Activated CD4-positive, alpha-beta memory T cell treated with anti-CD3 and anti-CD28 coated beads, Interleukin-2, amount 10 ng/mL, durations not matched to agents 7 days and 5 days (primary cell): Measurements from ENCODE around the gene CDH4. TPM values are rescaled to one million over a fixed set of nuclear protein-coding genes. Genes with fewer than 3 reads are reported as not detected.

Experiments
- CTCF ChIA-PET: fragments of 350-600 bp; sonication (Branson Sonifier 250); formaldehyde crosslinking; loops from one replicate; lab custom pipeline; 2021; ENCODE audit warnings: antibody characterized with exemption, inconsistent platforms; lab: Charles Lee
- POLR2A ChIA-PET: fragments of 350-600 bp; sonication (Branson Sonifier 250); formaldehyde crosslinking; loops from one replicate; lab custom pipeline; 2021; ENCODE audit warnings: antibody characterized with exemption; lab: Charles Lee
- DNase-seq: peaks from one replicate; pipeline ENCODE4 v3.0.0-alpha.2; 2020
- H3K27ac Mint-ChIP-seq: one replicate; pipeline ENCODE4 v1.8.0; 2021; ENCODE audit warnings: mild to moderate bottlenecking, mixed read lengths
- H3K27me3 Mint-ChIP-seq: one replicate; pipeline ENCODE4 v1.8.0; 2021; ENCODE audit warnings: mixed read lengths
- H3K36me3 Mint-ChIP-seq: one replicate; pipeline ENCODE4 v1.8.0; 2021; ENCODE audit warnings: low read depth, mixed read lengths
- H3K4me1 Mint-ChIP-seq: one replicate; pipeline ENCODE4 v1.8.0; 2021; ENCODE audit warnings: mixed read lengths
- H3K4me3 Mint-ChIP-seq: one replicate; pipeline ENCODE4 v1.8.0; 2021; ENCODE audit warnings: mild to moderate bottlenecking, mixed read lengths
- H3K9me3 Mint-ChIP-seq: one replicate; pipeline ENCODE4 v1.8.0; 2021; ENCODE audit warnings: mixed read lengths
- total RNA-seq, 2 experiments: library from RNA; stranded (reverse); gene quantifications; one replicate each; pipeline ENCODE4 v1.2.3, GENCODE V29; 2021

CDH4 gene
- total RNA-seq, 2 experiments from 2014 or later, result 0.15 to 0.20 TPM

DNA sequence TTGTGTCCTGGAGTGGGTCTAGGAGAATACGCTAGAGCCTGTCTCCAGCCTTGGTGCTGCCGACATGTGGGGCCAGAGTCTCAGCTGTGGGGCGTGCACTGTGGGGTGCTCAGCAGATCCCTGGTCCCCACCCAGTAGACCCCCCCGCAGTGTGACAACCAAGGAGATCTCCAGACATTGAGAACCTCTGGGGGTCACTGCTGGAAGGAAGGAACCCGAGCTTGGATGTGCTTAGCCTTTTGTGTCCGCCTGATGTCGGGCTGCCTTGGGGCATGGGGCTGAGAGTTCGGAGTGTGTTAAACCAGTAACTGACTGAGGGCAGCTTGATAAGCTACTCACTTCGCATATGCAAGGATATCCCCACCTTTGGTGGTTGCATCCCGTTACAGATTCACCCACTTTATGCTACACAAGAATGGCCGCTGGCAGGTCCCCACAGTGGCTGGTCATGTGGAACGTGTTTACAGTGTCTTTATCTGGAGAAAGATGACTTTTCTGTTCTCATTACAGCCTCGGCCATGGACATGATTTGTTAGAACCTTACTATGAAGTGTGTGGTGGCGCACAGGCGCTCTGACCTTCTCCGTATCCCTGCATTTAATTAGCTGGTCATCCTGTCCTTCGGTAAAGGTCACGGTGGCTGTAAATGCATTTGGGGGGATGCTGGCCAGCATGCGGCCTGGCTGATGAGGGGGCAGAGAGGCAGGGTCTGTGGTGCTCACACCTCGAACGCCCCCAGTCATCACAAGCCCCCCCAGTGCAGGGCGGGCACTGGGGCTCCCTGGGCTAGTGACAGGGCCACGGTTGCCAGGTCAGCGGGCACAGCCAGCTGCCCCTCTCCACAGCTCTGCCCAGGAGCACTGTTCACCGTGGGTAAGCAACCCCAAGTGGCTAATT is 446.8 kb downstream of the CDH4 start:
- H3K4me1 Mint-ChIP-seq, result no peaks in the 10 kb centered on the region
- no peak overlapping the region for H3K27ac Mint-ChIP-seq
- POLR2A ChIA-PET, result no interaction called here
- no peaks in the 10 kb centered on the region for H3K27me3 Mint-ChIP-seq
- CTCF ChIA-PET, result no interaction called here
- no peaks in the 10 kb centered on the region for H3K9me3 Mint-ChIP-seq
- H3K4me3 Mint-ChIP-seq, result no peak overlapping the region
- DNase-seq, result no peak
- H3K36me3 Mint-ChIP-seq, result no peaks in the 10 kb centered on the region

DNA sequence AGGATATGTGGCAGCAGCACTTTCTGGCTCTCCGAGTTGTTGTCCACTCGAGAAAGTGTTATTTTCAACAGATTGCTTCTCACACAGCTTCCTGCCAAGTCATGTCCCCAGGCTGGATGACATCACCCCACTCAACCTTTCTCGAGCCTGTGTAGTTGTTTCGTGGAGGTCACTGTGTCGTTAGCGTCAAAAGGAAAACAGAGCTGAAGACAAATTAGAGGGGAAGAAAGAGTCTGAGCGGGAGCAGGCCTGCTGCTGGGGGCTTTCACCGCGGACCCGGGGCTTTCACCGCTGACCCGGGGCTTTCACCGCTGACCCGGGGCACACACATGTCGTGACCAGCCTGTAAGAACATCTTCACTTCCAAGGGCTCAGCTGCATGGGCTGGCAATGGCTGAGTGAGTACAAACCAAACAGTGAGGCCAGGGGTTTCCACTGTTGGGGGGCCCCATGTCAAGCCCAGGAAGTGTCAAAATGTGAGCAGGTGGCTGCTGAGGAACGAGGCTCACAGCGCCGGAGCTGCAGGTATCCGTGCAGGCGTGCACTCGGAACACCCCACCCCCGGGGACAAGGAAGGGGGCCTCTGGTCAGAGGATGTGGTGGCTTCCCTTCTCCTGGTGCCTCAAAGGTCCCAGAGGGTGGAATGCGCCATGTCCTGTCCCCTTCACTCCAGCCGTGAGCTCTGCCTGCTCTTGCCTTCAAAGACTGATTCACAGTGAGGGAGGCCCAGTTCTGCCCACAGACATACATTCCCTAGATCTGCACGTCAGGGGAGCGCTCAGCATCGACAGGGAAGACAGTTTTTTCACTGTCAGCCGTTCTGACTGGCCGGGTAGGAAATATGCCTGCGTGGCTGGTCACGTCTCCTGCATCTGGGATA is 447.7 kb downstream of the CDH4 start:
- H3K4me3 Mint-ChIP-seq, result no peak overlapping the region
- ChIA-PET POLR2A (no interaction called here), CTCF (no interaction called here)
- no peaks in the 10 kb centered on the region for H3K27me3 Mint-ChIP-seq
- H3K4me1 Mint-ChIP-seq, result no peaks in the 10 kb centered on the region
- no peaks in the 10 kb centered on the region for H3K36me3 Mint-ChIP-seq
- no peak overlapping the region for H3K27ac Mint-ChIP-seq
- no peaks in the 10 kb centered on the region for H3K9me3 Mint-ChIP-seq
- no peak for DNase-seq

DNA sequence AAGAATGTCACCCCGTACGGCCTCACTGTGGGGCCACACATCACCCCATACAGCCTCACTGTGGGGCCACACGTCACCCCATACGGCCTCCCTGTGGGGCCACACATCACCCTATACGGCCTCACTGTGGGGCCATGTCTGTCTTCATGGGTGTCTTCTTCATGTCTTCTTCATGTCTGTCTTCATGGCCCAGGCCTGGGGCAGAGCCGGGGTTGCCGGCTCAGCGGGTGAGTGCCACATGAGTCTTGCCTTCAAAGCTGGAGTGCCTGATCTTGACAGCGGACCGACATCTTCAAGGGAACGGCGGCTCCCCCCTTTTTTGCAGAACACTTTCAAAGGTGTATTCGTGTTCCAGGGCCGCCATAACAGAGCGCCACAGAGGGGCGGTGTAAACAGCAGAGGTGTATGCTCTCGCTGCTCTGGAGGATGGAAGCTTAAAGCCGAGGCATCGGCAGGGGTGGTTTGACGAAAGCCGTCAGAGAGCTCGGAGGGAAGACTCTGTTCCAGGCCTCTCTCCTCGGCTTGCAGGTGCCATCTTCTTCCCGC is 448.6 kb downstream of the CDH4 start:
- no peak overlapping the region for H3K4me3 Mint-ChIP-seq
- POLR2A ChIA-PET, result no interaction called here

DNA sequence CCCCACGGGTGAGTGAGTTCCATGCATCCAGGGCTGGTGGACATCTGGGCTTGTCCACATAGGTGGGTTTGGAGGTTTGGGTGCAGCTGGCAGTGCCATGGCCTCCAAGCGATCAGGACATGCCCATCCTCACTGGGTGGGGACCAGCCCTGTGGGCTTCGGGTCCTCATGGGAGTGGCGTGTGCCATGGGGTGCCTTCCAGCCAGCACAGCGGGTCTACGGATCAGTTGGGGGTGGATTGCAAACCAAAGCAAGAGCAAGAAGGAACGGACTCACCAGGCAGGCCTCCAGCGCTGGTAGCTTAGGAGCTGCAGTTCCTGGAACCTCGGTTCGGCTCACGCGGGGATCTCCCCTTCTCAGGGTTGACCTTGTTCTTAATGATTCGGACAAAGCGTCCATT is 449.3 kb downstream of the CDH4 start:
- ChIA-PET CTCF (no interaction called here), POLR2A (no interaction called here)
- Mint-ChIP-seq H3K9me3 (no peaks in the 10 kb centered on the region), H3K27ac (no peak overlapping the region), H3K36me3 (no peaks in the 10 kb centered on the region), H3K27me3 (no peaks in the 10 kb centered on the region), H3K4me1 (no peaks in the 10 kb centered on the region), H3K4me3 (no peak overlapping the region)
- DNase-seq, result no peak

More for the DNA sequence above, 448.6 kb downstream of the CDH4 start:
- no peak for DNase-seq
- H3K27me3 Mint-ChIP-seq, result no peaks in the 10 kb centered on the region
- no peaks in the 10 kb centered on the region for H3K4me1 Mint-ChIP-seq
- H3K9me3 Mint-ChIP-seq, result no peaks in the 10 kb centered on the region
- H3K27ac Mint-ChIP-seq, result no peak overlapping the region
- CTCF ChIA-PET, result no interaction called here
- no peaks in the 10 kb centered on the region for H3K36me3 Mint-ChIP-seq

DNA sequence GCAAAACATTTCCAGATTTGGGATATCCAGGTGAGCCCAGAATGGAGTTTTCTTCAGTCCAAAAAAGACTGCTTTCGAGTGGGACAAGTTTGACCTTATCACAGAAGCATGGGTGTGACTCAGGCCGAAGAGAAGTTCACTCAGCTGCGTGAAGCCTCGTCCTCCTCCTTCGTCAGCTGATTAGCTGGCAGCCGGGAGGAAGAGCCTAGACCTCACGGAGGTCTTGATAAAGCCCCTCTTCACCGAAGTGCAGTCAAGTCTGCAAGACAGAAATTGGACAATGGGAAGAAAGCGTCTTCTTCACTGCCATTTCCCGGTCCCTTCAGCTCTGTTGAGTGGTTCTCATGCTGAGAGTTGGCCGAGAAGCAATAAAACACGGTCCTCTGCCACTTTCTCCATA is 449.7 kb downstream of the CDH4 start:
- no peak for DNase-seq
- Mint-ChIP-seq H3K36me3 (no peaks in the 10 kb centered on the region), H3K4me1 (no peaks in the 10 kb centered on the region)

DNA sequence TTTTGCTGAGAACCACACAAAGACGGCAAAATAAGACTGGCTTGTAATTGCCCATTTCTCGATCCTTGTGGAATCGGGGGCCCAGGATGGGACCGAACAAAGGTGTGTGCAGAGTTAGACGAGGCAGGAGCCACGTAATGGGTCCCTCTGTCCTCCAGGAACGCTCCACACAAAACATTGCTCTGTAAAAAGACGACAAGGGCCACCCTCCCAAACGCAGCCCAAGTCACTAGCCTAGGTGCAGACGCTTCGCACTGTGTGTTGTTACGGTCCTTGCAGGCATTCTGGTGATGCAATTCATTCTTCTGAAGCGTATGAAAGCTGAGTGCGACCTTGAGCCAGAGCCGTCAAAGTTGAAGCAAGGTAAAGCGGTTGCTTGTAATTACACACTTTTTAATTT is 450.2 kb downstream of the CDH4 start:
- no peak overlapping the region for H3K4me3 Mint-ChIP-seq
- H3K4me1 Mint-ChIP-seq, result no peaks in the 10 kb centered on the region
- ChIA-PET CTCF (no interaction called here), POLR2A (no interaction called here)
- H3K36me3 Mint-ChIP-seq, result no peaks in the 10 kb centered on the region
- no peaks in the 10 kb centered on the region for H3K9me3 Mint-ChIP-seq
- H3K27me3 Mint-ChIP-seq, result no peaks in the 10 kb centered on the region
- H3K27ac Mint-ChIP-seq, result no peak overlapping the region
- no peak for DNase-seq

More for the DNA sequence above, 449.7 kb downstream of the CDH4 start:
- POLR2A ChIA-PET, result no interaction called here
- Mint-ChIP-seq H3K27ac (no peak overlapping the region), H3K4me3 (no peak overlapping the region), H3K9me3 (no peaks in the 10 kb centered on the region), H3K27me3 (no peaks in the 10 kb centered on the region)
- CTCF ChIA-PET, result no interaction called here

DNA sequence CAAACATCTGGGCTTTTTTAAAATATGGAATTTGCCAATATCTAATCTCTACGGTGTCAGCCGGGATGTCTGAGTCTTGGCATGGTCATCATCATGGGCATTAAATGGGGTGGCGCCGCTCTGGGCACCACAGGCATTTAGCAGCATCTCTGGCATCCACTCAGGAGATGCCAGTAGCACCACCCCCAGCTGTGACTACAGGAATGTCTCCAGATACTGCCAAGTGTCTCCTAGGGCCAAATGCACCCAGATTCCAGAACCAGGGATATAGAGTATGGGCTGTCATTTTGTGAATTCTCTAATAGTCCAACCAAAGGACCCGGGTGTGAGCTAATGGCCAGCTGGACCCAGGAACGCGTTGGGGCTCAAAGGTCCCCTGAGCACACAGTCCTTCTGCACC is 452.6 kb downstream of the CDH4 start:
- no peaks in the 10 kb centered on the region for H3K4me1 Mint-ChIP-seq
- H3K36me3 Mint-ChIP-seq, result no peaks in the 10 kb centered on the region
- no peak for DNase-seq
- H3K27ac Mint-ChIP-seq, result no peak overlapping the region
- no peak overlapping the region for H3K4me3 Mint-ChIP-seq
- H3K9me3 Mint-ChIP-seq, result no peaks in the 10 kb centered on the region
- ChIA-PET CTCF (no interaction called here), POLR2A (no interaction called here)
- H3K27me3 Mint-ChIP-seq, result no peaks in the 10 kb centered on the region

DNA sequence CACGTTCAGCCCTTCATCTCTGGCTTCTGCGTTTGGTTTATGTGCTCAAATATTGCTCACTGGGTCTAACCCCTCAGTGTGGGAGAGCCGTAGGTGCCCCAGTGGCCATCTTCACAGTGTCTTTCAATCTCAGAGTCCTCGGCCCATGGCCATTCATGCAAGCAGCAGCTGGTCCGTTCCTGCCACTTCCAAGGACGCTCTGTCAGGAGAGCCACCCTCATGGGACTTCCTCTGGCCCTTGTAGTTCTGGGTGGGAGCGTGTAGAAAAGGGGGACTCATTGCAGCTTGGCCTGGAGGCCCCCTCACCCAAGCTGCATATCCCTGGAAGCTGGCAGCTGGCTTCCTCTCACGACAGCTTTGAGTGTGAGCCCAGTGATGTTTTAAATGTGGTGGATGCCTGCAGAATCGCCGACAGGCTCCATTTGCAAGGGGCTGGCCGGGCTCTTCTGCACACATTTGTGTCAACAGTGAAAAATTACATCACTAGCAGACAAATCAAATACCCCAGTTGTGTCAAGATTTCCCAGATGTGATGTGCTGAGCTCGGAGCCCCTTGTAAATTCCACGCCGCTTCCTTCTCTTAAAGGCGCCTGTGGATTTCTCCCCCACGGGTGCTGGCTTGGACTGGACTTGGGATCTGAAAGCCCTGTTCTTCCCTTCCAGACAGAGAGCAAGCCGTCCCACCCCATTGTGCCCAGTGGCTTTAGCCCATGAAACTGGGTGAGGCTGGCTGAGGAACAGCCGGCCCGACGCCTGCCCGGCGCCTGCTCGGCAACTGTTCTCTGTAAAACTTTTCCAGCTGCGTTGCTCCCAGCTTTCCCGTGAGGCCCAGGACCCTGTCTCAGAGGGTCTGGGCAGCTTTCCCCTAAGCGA is 453.6 kb downstream of the CDH4 start:
- no peaks in the 10 kb centered on the region for H3K9me3 Mint-ChIP-seq
- H3K36me3 Mint-ChIP-seq, result no peaks in the 10 kb centered on the region
- POLR2A ChIA-PET, result no interaction called here
- no peaks in the 10 kb centered on the region for H3K27me3 Mint-ChIP-seq
- DNase-seq, result no peak
- CTCF ChIA-PET, result no interaction called here
- no peak overlapping the region for H3K27ac Mint-ChIP-seq
- H3K4me3 Mint-ChIP-seq, result no peak overlapping the region
- no peaks in the 10 kb centered on the region for H3K4me1 Mint-ChIP-seq

DNA sequence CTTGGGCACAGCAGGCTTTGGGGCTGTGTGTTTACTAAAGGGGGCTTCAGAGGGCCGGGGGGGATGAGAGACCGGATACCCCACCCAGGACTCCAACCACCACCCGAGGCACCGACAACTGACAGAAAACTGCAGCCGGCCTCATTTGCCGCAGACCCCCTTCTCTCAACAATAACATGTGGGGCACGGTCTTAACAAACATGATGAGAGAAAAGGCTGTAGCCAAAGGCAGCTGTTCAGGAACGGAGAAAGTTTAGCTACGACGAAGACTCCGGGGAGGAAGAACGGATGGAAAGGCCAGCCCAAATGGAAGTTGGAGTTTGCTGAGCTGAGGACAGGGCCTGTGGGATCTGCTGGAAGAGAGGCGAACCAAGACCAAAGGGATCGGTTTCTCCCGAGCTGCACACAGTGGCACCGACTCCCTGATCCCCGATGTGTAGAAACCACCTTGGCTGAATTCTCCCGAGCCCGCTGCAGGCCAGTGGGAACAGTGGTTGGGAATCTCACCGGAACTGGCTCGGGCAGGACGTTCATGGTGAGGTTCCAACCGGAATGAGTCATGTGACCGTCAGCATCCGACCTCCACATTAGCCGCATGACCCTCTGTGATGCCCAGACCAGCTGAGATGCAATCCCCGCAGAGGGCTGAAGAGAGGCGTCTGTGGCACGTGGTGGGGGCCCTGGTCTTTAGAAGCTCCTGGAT is 454.3 kb downstream of the CDH4 start:
- ChIA-PET CTCF (no interaction called here), POLR2A (no interaction called here)
- H3K27ac Mint-ChIP-seq, result no peak overlapping the region
- no peaks in the 10 kb centered on the region for H3K9me3 Mint-ChIP-seq
- H3K36me3 Mint-ChIP-seq, result no peaks in the 10 kb centered on the region
- H3K4me1 Mint-ChIP-seq, result no peaks in the 10 kb centered on the region
- no peak overlapping the region for H3K4me3 Mint-ChIP-seq
- H3K27me3 Mint-ChIP-seq, result no peaks in the 10 kb centered on the region
- DNase-seq, result no peak

DNA sequence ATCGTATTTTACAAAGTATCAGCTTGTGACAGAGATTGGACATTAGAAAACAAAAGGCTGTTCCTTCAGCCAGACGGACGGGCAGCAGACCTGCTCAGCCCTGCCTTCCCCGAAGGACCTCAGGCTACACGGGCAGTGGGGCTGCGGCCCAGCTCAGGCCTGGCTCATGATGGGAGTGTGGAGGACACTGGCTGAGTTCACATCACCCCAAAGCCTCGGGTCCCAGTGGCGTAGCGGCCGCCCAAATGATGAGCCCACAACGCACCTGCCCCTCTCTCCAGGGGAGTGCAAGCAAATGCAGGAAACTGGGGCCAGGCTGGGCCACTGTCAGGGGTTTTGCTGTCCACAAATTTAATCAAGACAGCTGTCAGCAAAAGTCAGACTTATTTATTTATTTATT is 456.8 kb downstream of the CDH4 start:
- POLR2A ChIA-PET, result no interaction called here
- Mint-ChIP-seq H3K9me3 (no peaks in the 10 kb centered on the region), H3K27me3 (no peaks in the 10 kb centered on the region), H3K4me1 (no peaks in the 10 kb centered on the region), H3K36me3 (no peaks in the 10 kb centered on the region), H3K4me3 (no peak overlapping the region), H3K27ac (no peak overlapping the region)
- CTCF ChIA-PET, result no interaction called here
- no peak for DNase-seq

DNA sequence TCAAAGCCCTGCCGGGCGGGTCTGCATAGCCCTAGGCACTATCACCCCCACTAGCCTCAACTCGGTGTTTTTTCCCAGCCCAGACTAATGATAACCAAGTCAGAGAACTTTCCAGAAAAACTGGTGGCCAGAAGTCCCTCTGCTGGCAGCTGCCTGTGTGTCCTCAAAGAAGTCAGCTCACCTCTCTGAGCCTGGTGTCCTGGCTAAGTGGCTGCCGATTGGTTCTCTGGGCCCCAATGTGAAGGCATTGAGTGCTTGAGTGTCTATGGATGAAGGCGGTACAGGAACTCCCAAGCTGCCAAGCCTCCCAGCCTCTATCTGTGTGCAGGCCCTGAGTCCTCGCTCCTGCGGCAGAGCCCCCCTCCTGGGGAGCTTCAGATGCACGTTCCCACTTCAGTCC is 458.0 kb downstream of the CDH4 start:
- H3K4me1 Mint-ChIP-seq, result no peaks in the 10 kb centered on the region
- no peak for DNase-seq
- ChIA-PET POLR2A (no interaction called here), CTCF (no interaction called here)
- H3K36me3 Mint-ChIP-seq, result no peaks in the 10 kb centered on the region
- H3K9me3 Mint-ChIP-seq, result peaks cover 2% of the 10 kb centered on the region
- H3K27me3 Mint-ChIP-seq, result no peaks in the 10 kb centered on the region
- H3K4me3 Mint-ChIP-seq, result no peak overlapping the region
- no peak overlapping the region for H3K27ac Mint-ChIP-seq

DNA sequence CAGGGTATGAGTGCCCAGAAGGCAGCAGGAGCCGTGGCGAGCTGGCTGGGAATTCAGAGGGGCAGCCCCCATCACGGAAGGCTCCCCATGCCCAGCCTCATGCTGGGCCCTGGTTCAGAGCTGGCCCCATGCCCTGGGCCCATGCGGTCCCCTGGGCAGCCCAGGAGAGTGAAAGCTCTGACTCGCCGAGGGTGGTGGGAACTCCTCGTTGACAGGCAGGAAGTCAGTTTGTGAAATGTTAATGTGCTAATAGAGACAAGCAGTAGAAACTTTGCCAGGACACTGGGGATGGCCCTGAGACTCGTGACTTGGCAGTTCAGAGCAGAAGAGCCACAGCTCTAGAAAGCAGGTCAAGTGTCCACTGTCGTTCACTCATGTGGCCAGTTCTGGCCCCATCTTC is 460.6 kb downstream of the CDH4 start:
- POLR2A ChIA-PET, result no interaction called here
- CTCF ChIA-PET, result interaction anchor here (0.6 kb wide), 1 partner anchor 1722 kb away, joined by 3 read pairs; no protein-coding TSS in a partner anchor

More for the DNA sequence above, 460.6 kb downstream of the CDH4 start:
- Mint-ChIP-seq H3K27me3 (no peaks in the 10 kb centered on the region), H3K36me3 (no peaks in the 10 kb centered on the region), H3K4me1 (no peaks in the 10 kb centered on the region), H3K4me3 (no peak overlapping the region), H3K27ac (no peak overlapping the region), H3K9me3 (peaks cover 3% of the 10 kb centered on the region)
- DNase-seq, result no peak
